Measurements from ENCODE around the gene HOXA1.

GRCh38 chr7:27078616-27079233, 17.1 kb downstream of the HOXA1 start:
- no peak for TF ChIP-seq USF2 (IDR thresholded peaks at IDR 0.05)
- no peak for TF ChIP-seq EP300 (IDR thresholded peaks at IDR 0.05)
- no peak for TF ChIP-seq CTCF (IDR thresholded peaks at IDR 0.05)
- TF ChIP-seq ATOH8 (CRISPR knock-in tag; IDR thresholded peaks at IDR 0.05; ENCODE audit: low read depth), result no peak
- no peak for TF ChIP-seq JUN (IDR thresholded peaks at IDR 0.05)
- no peak for TF ChIP-seq KDM1A (IDR thresholded peaks at IDR 0.05; ENCODE audit: low read depth)
- no peak for TF ChIP-seq ZNF302 (CRISPR knock-in tag; IDR thresholded peaks at IDR 0.05)
- TF ChIP-seq RAD21 (conservative IDR thresholded peaks at IDR 0.05 in 1 of 2, IDR thresholded peaks at IDR 0.05 in 1 of 2), result no peak
- TF ChIP-seq GATA3 (IDR thresholded peaks at IDR 0.05; ENCODE audit: borderline replicate concordance), result no peak
